ENCODE data around the gene RHOC. TPM values are rescaled to one million over a fixed set of nuclear protein-coding genes. Genes with fewer than 3 reads are reported as not detected.
A peak's percentile ranks its signal among the peaks of the same experiment; 100 is the strongest.

Gene RHOC
- polyA plus RNA-seq, 4 donors = 219 to 262 (median 232) TPM

DNA sequence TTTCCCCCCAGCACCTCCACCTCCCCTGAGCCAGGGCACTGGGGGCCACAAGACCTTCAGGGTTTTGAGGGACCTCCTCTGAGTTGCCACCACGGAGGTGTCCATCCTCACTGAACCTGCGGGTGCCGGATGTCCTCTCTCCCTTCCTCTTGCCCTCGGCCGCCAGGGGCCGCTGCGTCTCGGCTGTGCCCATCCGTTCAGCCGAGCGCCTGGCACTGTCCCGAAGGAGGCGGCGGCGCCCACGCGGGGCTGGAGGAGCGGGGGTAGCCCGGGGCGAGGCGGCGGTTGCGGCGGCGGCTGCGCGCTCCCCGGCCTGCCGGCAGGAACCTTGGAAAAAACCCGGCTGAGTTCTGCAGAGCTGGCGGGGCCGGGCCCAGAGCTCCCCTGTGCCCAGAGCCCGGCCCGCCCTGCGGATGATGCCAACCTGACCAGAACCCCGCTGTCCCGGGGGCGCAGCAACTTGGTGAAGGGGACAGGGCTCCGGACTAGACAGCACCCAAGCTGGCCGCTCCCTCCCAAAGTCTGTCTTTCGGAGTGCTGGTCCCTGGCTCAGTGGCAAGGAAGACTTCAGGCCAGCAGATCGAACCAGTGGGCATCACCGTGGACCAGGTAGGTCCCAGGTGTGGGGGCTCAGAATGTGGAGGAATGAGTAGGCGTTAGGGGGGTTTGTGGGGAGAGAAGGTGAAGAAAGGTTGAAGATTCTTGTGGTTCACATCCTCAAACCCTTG lies 11.9 kb upstream of the RHOC start:
- DNase-seq (ENCODE audit: low read depth in 4 of 4, low spot score in 3 of 4) = peak in 1 of 4 donors; percentile 60

DNA sequence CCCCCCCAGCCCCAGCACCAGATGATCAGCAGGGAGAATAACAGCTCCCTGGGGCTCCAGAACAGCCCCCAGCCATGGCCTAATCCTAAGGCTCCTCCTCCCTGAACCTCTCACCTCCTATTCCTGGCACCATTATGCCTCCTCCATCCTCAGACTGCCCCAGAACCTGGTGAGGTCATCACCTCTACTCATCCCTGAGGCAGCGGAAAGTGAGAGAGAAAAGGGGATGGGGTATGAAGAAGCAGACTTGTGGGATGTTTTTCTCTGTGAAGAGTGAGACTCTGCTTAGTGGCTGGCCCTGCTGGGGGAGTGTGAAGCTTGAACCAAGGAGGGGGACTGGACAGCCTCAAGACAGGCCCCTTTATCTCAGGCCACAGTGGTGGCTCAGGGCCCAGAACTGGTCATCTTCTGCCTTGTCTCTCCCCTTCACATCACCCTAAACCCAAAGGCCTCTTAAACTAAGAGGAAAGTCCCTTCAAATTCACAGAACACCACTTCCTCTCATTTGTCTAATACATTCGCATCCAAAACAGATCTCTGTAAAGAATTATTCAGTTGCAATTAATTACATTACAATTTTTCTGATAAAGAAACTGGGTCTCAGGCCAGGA lies 10.4 kb upstream of the RHOC start:
- no peak for DNase-seq (ENCODE audit: low read depth in 4 of 4, low spot score in 3 of 4)

DNA sequence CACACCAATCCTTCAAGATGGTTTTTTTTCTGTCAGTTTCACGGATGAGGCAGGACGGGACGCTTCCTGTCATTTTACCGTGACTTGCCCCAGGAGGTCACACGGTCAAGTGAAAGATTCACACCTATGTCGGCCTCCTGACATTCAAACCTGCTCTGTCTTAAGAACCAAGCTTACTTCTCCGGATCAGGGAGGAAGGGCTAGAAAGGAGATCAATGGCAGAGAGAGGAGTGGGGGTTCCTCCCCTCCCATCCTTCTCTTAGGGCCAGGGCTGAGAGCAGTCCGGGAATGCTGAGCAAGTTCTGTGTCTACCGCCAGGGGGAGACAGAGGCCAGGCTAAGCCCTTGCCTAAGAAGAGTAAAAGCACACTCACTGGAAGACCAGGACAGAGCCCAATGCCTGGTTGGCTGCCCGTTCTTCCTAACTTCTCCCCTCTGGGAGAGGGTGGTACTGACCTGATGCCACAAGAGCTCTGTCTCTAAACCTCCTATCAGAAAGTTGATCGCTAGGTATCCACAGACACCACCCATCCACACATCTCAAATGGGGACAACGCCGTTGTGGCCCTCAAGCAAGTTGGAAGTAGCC lies 9.3 kb upstream of the RHOC start:
- DNase-seq (ENCODE audit: low read depth in 4 of 4, low spot score in 3 of 4) = peak; percentile 82 to 90 (median 88)

DNA sequence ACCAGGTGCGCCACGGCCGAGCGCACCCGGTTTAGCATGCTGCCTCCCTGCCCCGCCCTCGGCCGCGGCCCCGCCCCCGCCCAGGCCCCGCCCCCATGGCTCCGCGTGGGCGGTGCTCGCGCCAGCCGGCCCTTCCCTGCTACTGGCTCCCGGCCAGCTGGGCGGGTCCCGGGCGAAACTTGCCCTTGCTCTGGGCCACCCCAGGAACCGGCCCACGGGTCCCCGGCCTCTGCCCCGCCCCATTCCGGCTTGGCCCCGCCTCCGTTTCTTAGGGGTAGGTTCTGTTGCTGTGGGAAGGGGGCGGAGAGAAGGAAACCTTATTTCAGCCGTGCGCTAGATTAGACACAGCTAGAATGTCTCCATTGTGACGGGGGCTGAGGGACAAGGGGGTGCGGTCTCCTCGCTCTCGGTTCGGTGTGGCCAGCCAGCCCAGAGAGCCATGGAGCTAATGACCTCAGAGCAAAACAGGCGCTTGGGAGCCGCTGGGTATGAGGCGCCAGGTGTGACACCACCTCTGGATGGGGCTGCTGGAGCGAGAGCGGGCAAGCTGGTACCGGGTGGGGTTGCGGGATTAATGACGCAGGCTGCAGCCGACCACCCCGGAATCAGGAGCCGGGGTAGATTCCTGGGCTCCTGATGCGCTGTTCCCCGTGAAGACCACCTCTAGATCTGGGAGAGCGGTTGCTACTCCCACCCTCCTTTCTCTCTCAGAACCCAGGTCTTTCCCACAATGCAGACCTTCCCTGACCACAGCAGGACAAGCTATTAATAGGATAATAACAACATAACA lies 8.5 kb upstream of the RHOC start, which contains the start of gene PPM1J:
PPM1J (minus strand) TSS at position 69 of the 790 bp plus-strand sequence; CDS start at position 38, 31 bp downstream.
- DNase-seq (ENCODE audit: low read depth in 4 of 4, low spot score in 3 of 4) = peak; percentile 76 to 83 (median 78)

DNA sequence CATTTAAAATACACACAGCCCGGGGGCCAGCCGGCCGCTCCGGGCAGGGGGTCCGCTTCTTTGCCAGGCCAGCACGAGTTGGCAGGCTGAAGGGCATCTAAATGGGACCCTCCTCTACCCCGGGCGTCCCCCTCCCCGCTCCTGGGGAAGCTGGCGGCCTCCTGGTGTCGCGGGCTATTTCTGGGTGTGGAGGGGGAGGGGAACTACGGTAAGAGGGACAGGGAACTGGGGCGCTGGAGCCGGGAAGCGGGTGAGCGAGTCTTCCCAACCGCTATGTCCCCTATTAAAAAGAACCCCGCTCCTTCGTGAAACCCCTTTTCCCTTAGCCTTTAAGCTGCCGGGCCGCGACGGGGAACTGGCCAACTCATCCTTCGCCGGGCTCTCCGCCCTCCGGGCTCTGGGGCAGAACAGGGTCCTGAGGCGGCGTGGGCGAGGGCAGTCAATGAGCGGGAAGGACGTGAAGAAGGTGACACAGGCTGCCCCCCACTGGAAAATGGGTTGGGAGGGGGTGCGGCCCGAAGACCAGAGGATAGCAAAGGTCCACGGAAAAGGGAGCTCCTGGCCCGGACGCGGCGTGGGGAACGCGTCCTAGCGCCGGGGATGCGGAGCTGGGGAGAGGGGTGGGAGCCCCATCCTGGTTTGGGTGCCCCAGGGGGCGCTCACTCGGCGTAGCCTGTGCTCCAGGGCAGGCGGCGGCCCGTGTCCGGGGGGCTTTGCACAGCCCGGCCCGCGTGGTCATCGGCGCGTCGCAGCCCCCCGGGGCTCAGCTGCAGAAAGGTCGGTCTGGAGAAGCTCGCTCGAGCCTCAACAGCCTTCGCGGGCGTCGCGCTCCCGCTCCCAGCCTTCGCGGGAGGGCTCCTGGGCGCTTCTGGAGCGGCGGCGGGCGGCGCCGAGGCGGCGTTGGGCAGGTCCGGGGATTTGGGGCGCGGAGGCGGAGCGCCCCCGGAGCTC lies 7.7 kb upstream of the RHOC start:
- no peak for DNase-seq (ENCODE audit: low read depth in 4 of 4, low spot score in 3 of 4)

DNA sequence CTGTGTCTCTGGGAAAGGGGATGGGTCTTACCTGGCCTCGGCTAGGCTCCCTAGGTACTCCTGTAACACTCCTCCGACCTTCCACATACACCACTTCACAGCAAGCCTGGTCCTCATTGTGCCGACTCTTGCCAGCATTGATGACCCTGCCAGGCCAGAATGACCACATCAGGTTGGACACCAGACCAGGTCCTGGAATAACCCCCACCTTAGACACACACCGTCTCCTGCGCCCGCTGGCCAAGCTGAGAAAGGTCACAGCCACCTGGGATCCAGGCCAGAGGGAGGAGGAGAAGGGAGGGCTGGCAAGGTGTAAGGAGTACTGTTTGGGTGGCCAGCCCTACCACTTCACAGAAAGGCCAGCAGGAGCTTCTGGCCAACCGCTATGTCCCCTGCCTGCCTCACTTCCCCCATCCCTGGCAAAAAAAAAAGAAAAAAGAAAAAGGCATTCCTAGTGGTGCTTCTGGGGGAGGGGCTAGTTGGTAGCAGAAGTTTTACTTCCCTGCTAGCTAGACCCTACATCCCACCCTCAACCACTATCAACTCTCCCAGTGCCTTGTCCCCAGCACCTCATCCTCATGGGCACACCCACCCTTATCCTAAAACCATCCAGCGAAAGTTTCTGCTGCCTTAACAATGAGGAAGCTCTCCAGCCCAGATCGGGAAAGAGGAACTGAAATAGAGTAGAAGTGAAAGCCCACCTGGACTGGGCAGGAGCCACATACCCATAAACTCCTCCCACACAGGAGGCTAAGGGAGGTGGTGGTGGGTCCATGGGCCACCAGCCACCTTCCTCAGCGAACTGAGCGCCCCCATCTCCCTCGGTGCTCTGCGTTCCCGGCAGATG lies 6.8 kb upstream of the RHOC start:
- DNase-seq (ENCODE audit: low read depth in 4 of 4, low spot score in 3 of 4) = no peak

DNA sequence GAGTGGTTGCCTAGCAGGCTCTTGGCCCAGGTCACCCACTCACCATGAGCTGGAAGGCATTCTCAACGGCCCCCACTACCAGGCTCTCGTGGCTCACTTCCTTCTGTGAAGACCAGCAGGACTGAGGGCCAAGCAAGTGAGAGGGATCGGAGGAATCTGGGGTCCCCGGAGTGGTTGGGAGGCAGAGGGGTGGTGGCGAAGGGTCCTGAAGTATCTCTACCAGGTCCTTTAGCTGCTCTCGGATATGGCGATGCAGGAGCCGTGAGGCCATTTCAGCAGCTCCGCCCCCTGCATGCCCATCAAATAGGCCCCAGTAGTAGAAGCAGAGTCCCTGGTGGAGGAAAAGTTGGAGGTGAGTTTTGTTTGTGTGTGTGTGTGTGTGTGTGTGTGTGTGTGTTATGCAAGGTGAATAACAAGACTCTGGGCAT lies 5.8 kb upstream of the RHOC start:
- DNase-seq (ENCODE audit: low read depth in 4 of 4, low spot score in 3 of 4) = no peak

DNA sequence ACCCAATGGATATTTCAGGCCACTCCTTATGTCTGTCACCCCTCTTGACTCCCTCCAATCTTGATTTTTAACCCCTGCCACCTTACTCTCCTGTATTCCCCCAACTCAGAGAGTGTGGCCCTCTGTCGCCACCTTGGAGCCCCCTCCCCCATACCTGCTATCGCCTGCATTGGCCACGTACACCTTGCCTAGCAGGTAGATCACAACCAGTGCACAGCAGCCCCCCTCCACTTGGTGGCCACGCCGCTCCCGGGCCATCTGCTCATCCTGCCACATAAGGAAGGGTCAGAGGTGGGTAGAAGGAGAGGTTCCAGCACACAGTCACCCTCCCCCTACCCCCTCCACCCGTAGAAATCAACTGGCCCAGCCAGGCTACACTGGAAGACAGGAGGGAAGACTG lies 5.3 kb upstream of the RHOC start:
- no peak for DNase-seq (ENCODE audit: low read depth in 4 of 4, low spot score in 3 of 4)

DNA sequence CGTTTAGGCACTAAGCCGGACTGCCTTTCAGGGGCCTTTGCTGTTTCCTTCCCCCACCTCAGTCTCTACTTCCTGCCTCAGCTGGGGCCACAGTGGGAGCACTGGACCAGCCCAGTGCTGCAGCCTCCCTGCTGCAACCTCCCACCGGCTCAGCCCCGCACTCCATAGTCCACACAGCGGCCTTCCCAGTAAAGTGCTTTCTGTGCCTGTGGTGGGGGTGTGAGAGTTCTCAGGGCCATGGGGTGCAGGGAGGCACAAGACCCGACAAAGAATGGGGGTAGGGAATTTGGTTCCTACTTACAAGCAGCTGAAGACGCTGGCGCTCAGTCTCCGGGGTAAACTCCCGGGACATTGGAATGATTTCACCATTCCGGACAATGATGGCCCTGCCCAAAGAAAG lies 4.7 kb upstream of the RHOC start:
- no peak for DNase-seq (ENCODE audit: low read depth in 4 of 4, low spot score in 3 of 4)

DNA sequence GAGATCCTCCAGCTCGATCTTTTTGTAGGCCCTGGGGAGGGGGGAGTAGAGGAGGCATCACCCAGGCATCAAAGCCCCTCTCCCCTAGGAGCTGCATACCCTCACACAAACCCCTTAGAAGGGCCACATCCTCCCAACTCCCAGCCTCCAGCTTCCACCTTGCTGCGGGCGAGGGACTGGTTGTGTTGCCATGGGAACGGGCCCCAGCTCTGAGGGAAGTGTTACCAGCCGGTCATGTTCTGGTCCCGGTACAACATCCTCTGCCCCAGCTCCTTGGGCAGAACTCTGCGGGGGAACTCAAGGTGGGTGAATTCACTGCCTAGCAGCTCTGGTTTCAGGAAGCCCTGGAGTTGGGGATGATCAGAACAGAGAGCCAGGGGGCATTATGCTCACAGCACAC lies 4.1 kb upstream of the RHOC start:
- no peak for DNase-seq (ENCODE audit: low read depth in 4 of 4, low spot score in 3 of 4)

DNA sequence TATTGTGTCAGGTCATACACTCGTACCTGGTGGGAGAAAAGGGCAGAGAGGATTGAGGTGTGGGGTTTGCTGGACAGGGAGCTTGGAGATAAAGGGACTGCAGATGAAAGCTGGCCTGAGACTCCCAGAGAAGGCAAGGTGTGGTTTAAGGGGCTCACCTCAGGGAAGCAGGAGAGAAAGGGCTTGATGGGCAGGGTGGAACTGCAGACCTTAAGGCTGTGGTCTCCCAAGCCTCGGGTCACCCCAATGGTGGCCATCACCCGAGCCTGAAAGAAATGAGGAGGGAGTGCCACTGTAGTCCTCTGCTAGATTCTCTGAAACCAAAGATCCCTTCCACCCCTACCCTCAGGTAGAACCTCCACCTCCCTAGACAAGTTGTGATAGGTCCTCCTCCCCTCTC lies 3.7 kb upstream of the RHOC start:
- DNase-seq (ENCODE audit: low read depth in 4 of 4, low spot score in 3 of 4) = no peak

DNA sequence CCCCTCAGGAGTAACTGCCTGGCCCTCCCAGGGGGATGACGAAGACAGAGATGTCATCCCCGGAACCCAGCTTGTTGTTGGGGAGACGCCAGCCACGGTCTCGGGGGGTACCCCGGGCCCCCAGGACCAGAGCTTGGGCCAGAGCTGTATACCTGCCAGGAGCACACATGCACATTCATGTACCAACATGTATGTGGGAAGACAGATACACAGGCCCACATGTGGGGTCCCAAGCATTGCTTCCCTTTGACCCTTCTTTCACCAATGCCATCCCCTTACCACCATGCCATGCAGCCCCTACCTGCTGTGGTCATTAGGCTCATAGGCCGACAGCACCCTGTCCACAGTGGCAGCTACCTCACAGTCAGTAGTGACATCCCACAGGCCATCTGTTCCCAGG lies 3.2 kb upstream of the RHOC start:
- no peak for DNase-seq (ENCODE audit: low read depth in 4 of 4, low spot score in 3 of 4)

DNA sequence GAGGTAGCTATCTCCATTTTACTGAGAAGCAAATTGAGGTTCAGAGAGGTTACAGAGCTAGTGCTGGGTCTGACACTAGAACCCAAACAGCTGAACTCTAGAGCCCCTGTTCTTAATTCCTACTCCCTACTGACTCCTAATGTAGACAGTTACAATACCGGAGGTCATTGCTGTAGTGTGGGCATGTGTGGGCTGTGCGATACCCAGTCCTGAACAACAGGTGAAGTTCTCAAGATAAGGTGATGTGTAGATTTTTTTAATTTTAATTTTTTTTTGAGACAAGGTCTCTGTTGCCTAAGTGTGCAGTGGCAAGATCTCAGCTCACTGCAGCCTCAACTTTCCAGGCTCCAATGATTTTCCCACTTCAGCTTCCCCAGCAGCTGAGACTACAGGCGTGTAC lies 1.6 kb upstream of the RHOC start:
- no peak for DNase-seq (ENCODE audit: low read depth in 4 of 4, low spot score in 3 of 4)

DNA sequence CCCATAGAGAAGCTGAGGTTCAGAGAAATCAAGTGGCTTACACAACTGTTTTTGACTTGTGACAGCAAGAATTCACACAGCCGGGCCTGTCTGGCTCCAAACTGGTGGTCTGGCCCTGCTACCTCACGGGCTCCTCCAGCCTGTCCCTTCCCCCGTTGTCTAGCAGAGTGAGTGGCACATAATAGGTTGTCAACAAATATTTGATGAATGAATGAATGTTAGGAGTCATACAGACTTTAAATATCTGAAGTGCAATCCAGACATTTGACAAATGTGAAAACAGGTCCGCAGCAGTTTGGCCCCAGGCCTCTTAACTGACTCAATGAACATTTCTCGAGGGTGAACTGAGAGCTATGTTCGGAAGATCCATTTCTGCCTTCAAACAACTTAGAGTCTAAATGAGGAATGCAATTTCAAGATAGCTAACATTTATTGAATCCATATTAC lies 1.1 kb upstream of the RHOC start:
- no peak for DNase-seq (ENCODE audit: low read depth in 4 of 4, low spot score in 3 of 4)

DNA sequence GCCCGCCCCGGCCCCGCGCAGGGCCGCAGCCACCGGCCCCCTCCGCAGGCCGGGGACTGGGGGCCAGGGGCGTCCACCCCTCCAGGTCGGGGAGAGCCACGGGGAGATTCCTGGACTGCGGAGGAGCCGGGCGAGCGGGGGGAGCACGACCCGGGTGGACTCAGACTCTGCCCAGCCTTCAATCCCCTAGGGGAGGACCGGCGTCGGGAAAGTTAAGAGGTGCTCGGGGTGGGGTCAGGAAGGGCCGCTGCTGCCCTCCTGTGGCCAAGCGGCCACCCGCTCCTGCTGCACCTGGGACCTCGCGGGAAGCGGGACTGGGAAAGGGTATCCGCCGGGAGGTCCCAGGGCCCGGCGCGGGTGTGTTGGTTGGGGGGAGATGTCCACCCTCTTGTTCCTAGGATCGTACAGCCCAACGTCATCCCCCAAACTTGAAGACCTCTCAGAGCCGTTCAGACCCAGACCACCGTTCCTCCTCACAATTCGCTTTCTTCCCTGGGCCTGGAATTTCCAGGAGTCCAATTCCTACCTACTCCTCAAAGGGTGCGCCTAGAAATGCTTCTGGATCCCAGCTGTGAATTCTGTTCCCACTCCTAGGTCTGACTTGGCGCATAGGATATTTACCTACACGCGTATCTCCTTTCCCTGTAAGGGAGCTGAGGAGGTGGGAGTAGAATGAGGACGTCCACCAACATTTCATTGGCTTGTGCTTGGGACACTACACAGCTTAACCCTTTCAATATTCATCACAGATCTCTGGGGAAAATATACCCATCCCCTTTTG lies 484 bp upstream of the RHOC start:
- DNase-seq (ENCODE audit: low read depth in 4 of 4, low spot score in 3 of 4) = peak; percentile 81 to 88 (median 84)

DNA sequence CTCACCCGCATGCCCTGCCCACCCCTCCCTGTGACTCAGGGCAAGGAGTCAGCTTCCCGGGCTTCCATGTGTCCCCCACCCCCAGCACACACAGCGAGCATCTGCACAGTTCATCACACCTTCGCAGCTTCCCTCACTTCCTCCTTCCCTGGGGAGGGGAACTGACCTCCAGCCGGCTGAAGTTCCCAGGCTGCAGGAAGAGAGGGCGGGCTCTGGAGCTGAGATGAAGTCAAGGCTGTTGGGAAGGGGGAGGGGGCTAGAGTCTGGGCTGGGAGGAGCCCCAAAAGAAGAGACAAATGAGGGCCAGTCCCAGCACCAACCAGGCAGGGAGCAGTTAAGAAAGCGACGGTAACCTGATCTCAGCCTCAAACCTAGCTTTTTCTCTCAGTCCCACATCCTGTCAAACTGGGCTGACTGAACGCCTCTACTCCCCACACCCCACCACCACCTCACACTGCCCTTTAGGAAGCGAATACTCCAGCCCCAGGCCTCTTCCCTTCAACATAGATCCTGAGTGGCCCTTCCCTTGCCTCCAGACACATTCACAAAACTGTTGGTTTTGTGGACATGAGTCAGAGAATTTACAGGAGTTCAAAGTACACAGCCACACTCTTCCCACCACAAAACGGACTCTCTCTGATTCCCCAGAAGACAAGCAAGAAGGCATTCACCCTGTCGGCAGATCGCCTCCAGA lies 1.8 kb downstream of the RHOC start:
- DNase-seq (ENCODE audit: low read depth in 4 of 4, low spot score in 3 of 4) = peak; percentile 79 to 95 (median 93)

DNA sequence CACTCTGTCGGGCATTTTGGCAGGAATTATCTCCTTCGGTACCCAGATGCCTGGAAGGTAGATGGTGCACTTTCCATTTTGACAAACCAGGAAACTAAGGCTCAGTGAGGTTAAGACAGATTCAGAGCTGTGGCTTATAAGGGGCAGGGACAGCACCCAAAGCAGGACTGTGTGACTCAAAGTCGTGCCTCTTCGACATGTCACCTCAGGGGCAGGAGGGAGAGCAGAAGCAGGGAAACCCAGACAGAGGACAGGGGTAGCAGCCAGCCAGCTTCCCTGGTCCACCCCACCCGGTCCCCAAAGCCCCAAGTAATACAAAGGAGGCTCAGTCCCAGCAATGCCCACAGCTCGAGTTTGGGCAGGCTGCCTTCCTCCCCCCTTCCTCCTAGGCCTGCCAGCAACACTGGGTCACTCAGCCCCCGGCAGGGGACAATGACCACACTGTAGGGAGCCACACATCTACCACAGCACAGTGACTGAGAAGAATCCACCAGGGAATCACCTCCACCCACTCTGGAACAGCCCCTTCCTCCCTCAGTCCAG lies 2.5 kb downstream of the RHOC start:
- no peak for DNase-seq (ENCODE audit: low read depth in 4 of 4, low spot score in 3 of 4)
